GM04503 (cell line): Measurements from ENCODE around the gene COL9A3.

Experiments used
- DNase-seq: peaks from one replicate; pipeline ENCODE4 v3.0.0-alpha.2; 2012; ENCODE audit warnings: low read depth

Gene COL9A3

DNA sequence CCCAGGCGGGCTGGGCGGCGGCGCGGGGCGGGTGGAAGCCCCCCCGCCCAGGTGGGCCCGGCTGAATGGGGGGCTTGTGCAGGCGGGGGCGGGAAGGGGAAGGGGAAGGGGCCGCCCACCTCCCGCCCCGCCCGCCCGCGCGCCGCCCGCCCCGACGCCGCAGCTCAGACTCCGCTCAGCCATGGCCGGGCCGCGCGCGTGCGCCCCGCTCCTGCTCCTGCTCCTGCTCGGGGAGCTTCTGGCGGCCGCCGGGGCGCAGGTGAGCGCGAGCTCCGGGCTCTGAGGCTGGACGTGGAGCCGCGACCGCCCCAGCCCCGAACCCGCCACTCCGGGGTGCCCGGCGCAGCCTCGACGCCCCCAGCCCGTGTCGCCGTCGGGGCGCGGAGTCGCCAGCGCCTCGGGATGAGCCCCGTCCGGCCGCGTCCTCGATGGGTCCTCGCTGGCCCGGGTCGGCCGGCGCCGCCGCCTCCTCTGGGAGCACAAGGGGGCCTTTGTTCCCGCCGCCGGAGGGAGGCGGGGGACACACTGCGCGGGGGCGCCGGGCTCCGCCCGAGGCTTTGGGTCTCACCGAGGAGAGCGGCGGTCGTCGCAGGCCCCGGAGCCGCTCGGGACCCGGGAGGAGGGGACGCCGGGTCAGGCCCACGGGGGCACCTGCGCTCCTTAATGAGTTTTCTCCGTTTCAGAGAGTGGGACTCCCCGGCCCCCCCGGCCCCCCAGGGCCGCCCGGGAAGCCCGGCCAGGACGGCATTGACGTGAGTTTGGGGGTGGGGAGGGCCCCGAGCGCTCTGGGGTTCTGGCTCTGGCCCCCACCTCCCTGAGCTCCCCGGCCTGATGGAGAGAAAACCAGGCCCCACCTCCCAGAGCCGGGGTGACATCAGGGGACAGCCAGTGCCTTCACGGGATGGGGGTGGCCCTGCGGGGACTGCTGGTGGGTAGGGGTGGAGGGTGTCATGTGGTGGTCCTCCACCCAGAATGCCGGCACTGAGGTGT, at the start of gene COL9A3:
COL9A3 (plus strand) TSS at position 167 of the 990 bp plus-strand sequence; CDS start at position 182, 15 bp downstream.
- no peak for DNase-seq

- no peak for DNase-seq
These were observed 48.7 kb upstream of the COL9A3 start for GRCh38 chr20:62768234-62768546.

DNA sequence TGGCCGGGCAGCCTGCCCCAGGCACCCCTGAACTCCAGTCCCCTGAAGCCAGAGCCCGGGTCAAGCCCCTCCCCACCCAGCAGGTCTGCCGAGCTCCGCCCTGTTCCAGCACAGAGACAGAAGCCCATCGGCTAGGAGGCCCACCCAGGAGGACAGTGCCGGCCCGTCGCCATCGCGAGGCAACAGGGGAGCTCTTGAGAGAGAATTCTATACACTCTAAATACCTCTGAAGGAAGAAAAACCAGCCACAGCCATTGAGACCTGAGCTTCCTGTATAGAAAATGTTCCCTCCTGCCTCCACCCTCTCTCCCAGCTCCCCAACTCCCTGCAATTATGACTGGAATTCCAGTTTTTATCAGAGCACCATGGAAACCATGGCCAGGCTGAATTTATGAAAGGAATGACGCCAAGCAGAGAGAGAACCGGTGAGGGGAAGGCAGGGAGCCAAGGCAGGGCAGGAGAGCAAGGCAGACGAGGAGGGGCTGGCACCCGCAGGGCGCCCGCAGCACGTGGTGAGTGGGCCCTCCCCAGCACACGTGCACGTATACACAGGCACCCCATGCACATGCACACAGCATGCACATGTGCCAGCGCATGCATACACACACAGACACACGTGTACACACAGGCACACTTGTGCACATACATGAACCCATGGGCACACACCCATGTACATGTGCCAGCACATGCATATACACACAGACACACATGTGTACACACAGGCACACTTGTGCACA, 48.1 kb upstream of the COL9A3 start:
- no peak for DNase-seq

DNA sequence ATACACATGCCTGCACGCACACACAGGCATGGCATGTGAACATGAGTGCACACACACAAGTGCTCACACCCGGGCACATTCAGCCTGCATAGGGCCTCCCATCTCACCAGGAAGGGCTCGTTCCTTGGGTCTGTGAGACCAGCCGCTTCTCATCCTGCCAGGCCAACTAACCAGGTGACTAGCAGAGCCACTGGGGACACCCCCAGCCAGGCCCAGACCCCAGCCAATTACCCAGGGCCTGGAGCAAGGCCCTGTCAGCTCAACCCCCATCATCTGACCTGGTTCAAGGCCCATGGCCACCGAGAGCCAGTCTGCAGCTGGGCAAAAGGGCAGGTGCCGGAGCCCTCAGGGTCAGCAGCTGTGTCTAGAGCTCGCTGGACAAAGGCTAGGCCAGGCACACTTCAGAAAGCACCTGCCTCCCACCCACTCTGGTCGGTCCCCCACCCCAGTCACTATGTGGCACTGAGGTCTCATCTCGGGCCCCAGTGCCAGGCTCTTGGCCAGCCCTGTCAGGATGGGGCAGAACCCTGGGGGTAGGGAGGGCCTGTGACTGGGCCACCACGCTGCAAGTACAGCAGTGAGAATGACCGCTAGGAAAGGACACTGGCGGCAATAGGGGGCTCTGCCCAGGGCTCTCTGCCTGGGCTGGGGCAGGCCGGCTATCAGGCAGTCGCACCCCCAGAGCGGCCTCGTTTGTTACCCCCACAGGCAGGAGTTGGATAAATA, 47.3 kb upstream of the COL9A3 start:
- DNase-seq: no peak

- no peak for DNase-seq
These were observed 46.5 kb upstream of the COL9A3 start for GRCh38 chr20:62770111-62770910.

GRCh38 chr20:62770916-62771315, 45.9 kb upstream of the COL9A3 start:
- no peak for DNase-seq

GRCh38 chr20:62771396-62772102, 45.3 kb upstream of the COL9A3 start:
- no peak for DNase-seq

DNA sequence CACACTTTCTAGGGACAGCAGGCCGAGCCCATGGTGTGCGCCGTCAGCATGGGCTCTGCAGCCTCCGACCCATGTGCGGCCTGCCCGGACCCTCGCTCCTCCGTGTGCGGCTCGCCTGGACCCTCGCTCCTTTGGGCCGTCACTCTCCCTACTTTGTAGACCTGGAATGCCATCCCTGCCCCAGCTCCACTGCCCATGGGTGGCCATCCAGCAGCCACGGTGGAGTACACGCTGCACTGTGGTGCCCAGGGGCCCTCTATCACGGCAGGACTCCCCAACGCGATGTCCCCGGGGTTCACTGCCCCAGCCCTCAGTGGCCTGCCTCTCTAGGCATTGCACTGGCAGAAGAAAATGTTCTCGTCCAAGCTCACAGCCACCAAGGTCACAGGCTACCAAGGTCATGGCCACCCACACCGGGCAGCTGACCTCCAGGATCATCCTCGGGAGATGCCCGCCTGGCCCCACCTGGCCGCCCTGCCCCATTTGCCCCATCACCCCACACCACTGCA, 44.7 kb upstream of the COL9A3 start:
- no peak for DNase-seq

DNA sequence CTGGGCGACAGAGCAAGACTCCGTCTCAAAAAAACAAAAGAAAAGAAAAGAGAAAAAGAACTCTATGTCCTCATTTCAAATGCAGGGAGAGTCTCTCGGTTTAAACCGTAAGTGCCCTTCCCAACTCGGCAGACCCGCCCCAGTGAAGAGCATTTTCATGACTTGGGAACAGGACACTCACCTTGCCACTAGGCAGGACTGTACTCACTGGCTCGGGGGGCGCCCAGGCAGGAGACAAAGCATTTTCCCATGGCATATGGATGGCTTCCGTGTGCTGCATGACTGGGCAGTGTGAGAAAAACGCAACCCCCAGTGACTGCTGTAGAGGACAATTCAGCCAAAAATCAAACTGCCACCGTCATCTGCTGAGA, 44.2 kb upstream of the COL9A3 start:
- DNase-seq: no peak

GRCh38 chr20:62772990-62773844, 43.6 kb upstream of the COL9A3 start:
- no peak for DNase-seq

DNA sequence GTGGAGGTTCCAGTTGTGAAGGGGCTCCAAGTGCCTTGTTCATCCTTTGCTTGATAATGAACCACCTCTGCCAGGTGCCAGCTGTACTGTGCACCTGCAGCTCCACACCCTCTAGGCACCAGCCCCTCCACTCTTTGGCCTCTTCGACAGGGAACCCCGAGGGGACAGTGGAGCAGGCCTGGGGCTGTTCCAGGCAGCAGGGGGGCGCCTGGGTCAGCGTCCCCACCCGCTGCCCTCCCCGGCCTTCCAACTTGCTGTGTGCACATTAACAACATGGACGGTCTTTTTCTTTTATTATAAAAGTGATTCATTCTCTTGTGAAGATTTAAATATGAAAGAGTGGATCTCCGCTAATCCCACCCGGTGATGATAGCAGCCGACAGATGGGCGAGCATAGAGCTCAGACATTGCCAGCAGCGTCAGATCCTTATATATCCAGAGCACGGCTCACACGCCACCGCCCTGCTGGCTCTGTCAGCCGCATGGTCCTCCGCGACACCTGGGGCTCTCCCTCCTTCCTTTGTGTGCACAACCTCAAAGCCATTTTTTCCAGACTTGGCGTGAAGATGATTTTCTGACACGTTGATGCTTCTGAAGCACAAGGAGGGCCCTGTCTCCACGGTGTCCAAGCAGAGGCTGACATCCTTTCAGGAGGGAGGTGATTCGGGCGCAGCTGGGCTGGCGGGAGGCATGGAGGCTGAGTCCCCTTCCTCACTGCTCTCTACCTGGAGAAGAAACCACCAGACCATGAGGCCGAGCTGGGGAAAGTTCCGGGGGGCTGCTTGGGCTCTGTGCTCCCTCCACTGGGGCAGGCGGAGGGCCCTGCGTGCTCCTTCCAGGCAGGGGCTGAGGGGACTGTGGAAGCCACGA, 42.8 kb upstream of the COL9A3 start:
- DNase-seq: no peak

DNA sequence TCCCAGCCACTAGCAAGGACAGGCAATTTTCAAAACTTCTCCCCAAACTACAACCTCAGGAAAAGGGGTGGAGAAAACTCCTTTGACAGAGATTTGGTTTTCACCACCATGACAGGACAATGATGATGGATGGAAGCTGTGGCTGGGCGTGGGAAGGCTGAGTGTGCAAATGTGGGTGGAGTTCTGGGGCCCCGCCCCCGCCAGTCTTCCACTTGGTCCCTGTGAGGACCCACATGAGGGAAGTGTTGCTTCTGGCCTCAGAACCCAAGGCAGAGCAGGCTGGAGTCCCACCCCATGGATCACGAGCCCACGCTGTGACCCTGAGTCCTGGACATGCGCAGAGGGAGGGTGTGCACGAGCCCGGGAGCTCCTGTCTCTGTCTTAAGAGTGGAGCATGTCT, 42.1 kb upstream of the COL9A3 start:
- DNase-seq: no peak

DNA sequence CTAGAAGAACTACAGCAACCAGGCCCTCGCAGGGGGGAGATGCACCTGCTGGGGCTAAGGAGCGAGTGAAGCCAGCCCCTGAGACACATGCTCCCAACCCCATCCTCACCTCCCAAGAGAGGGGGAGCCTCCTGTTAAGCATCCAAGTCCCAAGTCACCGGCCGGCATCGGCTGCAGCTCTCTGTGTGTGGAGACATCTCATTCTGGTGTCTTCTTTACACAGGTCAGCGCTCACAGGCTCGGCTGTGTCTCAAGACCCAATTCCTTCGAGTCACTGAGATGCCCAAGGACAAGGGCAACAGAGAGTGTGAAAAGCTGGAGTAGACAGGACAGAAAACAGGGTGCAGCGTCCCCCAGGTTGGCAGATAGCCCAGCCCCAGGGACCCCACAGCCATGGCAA, 41.6 kb upstream of the COL9A3 start:
- DNase-seq: no peak

GRCh38 chr20:62776035-62776691, 40.7 kb upstream of the COL9A3 start:
- DNase-seq: no peak

DNA sequence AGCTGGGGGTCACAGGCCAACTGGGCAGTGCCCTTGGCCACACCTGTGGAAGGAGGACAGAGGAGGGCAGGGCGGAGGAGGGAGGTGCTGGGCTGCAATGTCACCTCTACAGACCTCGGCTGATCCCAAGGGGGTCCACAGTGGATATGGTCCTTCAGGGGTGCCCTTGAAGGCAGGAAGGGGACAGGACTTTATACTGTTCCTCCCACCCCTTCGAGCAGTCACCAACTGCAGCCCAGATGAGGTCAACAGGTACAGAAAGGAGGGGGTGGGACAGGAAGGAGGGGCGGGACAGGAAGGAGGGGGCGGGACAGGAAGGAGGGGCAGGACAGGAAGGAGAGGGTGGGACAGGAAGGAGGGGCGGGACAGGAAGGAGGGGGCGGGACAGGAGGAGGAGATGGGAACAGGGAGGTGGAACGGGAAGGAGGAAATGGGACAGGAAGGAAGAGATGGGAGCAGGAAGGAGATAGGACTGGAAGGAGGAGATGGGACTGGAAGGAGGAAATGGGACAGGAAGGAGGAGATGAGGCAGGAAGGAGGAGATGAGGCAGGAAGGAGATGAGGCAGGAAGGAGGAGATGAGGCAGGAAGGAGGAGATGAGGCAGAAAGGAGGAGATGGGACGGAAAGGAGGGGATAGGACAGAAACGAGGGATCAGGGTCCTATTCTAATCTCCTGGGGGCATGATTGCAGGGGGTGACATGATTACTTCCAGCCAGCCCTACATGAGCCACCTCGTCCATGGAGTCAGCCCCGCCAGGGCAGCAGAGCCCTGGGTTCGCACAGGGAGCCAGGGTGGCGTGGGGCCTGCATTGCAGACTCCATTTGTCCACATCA, 39.9 kb upstream of the COL9A3 start:
- no peak for DNase-seq

DNA sequence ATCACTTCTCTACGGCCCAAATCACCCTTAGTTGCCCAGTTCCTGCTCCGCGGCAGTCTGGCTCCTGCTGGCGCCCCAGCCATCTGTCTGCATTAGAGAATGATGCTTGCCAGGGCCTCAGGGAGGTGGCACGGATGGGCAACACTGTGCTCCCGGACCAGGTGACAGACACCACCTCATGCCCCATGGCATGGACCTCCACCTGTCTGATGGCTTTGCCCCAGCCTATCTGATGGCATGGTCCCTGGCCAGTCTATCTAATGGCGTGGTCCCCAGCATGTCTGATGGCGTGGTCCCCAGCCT, 39.4 kb upstream of the COL9A3 start:
- DNase-seq: no peak

GRCh38 chr20:62778058-62778457, 38.8 kb upstream of the COL9A3 start:
- DNase-seq: no peak
